GM11168 (cell line): ENCODE results near the gene MUC6.

Source experiments
- in situ Hi-C: fragments of 300-500 bp; cut with MboI; formaldehyde crosslinking; loops from one replicate; pipeline ENCODE4 v1.12.0; 2022; ENCODE audit warnings: low sequenced_read_pairs; ENCODE audit not compliant: unreplicated experiment

The MUC6 gene

DNA sequence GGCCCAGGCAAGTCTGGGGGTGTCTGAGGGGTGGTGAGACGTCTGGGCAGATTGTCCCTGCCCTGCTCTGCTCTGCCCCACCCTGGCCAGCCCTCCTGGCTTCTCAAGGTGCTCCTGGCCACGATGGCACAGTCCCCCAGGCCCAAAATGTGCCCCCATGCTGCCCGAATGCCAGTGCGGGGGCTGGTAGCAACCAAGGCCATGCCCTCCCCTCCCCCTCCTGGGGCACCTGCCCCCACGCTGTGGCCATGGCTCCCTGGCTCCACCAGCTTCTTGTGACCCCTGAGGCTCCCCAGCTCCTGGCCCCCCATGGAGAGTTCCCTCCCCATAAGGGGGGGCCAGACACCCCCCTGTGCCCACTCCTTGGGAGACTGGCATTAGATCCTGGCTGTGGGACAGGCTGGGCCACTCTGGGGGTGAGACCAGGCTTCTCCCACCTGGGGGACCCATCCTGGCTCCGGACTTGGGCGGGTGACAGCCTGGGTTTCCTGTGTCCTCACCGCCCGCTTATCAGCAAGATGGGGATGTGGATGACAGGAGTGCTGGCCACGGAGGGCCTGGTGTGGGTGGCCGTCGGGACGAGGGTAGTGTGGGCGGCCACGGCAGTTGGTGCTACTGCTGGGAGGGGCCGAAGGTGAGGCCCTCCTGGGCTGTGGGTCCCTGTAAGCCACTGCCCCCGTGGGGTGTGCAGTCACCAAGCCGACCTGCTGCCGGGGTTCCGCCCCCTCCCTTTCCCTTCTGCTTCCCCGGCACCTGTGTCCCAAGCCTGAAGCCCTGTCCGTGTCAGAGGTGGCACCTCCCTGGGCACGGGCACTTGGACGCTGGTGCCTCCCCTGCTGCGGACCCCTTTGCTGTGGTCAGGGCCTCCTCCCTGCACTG lies 15.9 kb upstream of the MUC6 start:
- in situ Hi-C loops, result loop anchor here (10.0 kb wide), 1 partner anchor 208 kb away; the partner anchor contains the start of genes POLR2L and TSPAN4

DNA sequence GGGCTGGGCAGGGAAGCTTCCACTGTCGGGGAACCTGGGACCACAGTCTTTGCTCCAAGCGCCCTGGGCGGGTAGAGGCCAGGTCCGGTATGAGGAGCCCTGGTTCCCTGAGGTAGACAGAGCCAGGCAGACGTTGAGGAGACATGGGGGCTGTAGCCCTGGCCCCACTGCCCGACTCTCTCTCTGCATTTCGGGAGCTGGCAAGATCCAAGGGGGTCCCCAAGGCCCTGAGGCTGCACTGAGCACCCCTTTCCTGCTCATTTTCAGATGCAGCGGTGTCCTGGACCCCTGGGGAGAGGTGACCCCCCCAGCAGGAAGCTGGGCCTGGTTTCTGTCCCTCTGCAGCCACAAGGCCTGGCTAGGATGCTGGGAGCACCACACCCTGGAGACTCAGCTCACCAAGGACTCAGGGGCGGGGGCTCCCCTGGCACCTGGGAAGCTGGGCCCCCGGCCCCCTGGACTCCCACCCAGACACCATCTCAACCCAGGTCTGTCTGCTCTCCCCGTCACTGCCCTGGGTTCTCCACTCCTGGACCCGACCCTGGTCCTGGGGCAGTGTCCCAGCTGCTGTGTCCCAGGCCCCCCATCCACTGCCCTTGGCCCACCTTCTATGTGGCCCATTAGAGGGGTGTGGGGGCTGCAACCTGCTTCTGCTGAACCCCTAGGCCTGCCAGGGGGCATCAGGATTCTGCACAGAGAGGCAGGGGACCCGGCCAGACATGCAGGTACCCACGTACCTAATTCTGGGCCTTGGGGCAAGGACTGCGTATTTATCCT lies 15.0 kb upstream of the MUC6 start:
- in situ Hi-C loops, result loop anchor here (10.0 kb wide), 1 partner anchor 207 kb away; the partner anchor contains the start of genes POLR2L and TSPAN4

DNA sequence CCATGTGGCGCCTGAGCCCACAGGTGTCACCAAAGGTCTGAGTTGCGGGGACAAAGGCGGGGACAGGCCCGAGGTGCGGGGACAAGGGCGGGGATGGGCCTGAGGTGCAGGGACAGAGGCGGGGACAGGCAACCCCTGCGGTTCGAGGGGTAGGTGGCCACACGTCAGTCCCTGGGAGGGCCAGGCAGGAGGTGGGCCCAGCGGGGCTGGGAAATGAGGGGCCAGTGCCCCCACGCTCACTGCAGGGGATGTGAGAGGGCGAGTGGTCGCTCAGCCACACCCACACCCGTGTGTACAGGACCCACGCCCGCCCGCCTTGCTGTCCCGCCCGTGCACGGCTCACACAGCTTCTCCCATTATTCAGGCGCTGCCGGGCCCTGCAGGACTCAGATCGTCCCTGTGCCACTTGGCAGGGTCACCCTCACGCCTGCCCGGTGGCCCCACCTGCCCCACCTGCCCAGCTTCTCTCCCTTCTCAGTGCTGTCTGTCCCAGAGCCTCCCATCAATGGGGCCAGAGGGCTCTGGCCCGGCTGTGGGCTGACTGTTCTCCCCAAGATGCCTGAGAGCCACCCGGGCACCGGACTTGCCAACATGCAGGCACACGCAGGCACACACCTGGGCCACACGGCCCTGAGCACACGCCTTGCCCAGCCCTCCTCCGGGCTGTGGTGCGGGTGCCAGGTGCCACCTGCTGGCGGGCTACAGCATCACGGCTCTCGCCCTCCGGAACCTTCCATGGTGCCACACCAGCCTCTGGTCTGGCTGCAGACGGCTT lies 14.2 kb upstream of the MUC6 start:
- in situ Hi-C loops, result loop anchor here (10.0 kb wide), 1 partner anchor 206 kb away; the partner anchor contains the start of genes POLR2L and TSPAN4

DNA sequence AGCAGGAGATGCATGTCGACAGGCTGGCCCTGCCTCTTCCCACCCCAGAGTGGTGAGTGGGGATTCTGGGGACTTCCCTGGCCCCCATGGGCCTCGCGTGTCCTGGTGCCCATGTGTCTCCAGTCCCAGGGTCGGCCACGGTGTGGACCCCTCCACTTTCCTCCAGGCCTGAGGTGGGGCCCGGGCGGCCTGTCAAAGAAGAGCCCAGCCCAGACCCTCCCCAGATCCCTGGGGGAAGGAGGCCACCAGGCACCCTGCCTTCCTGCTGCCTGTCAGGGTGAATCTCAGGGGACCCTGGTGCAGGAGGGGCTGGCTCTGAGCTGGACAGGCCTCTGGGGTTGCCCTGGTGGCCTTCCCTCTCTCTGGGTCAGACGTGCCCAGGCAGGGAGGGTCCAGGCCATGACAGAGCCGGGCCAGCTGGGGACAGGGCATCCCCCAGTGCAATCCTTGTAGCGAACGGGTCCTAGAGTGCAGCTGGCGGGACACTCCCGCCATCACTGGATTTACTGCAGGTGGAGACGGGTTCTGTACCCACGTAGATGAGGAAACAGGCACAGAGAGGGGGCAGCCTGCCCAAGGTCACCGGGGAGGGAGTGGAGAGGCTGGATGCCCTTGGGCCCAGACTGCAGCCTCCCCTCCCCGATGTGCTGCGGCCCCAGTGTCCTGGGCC lies 13.5 kb upstream of the MUC6 start:
- in situ Hi-C loops, result loop anchor here (10.0 kb wide), 1 partner anchor 205 kb away; the partner anchor contains the start of genes POLR2L and TSPAN4

- in situ Hi-C loops, result no loop called here
Measured at GRCh38 chr11:1049431-1049891, 12.9 kb upstream of the MUC6 start.

GRCh38 chr11:1049071-1049405 lies 12.5 kb upstream of the MUC6 start:
- in situ Hi-C loops, result no loop called here

GRCh38 chr11:1048375-1049070 lies 12.0 kb upstream of the MUC6 start:
- in situ Hi-C loops, result no loop called here

- in situ Hi-C loops, result no loop called here
Measured at GRCh38 chr11:1047595-1048156, 11.2 kb upstream of the MUC6 start.

- in situ Hi-C loops, result no loop called here
Measured at GRCh38 chr11:1044160-1044559, 7.6 kb upstream of the MUC6 start.

DNA sequence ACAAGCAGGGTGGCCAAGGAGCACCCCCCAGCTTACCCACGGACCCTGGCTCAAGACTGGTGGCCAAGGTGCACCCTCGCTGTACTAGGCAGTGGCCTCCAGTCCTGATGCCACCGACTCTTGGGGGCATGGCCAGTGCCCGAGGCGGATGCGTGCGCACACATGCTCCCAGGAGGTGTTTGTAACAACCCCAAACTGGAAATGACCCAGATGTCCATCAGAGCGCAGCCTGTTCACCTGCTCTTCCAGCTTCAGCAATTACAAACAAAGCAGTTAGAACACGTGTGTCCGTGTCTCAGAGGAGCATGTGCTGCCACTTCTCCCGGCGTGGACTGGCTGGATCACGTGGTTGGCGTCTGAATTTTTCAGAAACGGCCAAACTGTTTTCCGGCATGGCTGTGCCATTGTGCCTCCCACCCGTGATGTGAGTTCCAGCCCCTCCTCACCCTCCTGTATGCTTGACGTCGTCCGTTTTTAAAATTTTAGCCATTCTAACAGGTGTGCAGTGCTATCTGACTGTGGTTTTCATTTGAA lies 7.1 kb upstream of the MUC6 start:
- in situ Hi-C loops, result no loop called here

GRCh38 chr11:1042626-1043562 lies 6.4 kb upstream of the MUC6 start:
- in situ Hi-C loops, result no loop called here

DNA sequence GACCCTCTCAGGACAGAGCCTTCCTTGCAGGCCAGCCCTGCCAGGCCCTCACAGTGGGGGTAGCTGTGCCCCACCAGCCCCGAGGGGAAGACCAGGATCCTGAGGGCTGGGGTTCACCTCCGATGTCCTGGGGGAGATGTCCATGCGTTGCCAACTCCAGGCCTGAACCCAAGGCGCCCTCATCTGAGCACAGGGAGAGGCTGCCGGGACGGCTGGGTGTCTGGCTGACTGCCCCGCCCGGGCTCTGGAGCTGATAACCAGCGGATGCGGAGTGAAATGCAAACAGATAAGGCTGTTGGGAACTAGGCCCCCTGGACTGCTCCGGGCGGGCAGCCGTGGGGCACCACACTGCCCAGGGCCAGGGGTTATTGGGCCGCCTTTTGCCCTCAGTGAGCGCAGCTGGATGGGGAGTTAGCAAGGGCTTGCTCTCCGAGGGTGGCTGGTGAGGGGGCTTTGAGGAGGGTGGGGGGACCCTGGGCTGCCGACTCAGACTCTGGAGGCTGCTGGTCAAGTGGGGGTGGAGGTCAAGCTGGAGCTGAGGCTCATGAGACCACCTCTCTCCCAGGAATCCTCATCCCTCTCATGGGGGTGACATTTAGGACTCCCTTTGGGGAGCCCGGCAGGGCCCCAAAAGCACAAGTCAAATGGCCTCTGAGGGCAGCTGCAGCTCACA lies 5.6 kb upstream of the MUC6 start:
- in situ Hi-C loops, result no loop called here

DNA sequence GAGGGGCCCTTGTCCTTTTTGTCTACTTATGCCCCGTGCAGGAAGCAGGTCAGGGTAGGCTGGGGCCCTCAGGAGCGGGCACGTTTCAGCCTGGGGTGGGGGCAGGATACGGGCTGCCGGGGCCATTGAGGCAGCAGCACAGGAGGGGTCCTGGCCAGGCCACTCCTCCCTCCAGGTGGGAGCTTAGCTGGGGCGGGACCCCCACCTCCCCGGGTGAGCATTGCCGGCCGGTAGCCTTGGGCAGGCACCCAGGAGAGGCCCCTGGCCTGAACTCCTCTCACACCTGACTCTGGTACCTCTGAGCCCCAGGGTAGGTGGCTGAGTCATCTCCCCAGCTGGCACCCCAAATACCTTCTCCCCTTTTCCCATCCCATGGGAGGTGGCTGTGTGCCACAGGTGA lies 5.0 kb upstream of the MUC6 start:
- in situ Hi-C loops, result no loop called here

GRCh38 chr11:1041149-1041467 lies 4.6 kb upstream of the MUC6 start:
- in situ Hi-C loops, result no loop called here

DNA sequence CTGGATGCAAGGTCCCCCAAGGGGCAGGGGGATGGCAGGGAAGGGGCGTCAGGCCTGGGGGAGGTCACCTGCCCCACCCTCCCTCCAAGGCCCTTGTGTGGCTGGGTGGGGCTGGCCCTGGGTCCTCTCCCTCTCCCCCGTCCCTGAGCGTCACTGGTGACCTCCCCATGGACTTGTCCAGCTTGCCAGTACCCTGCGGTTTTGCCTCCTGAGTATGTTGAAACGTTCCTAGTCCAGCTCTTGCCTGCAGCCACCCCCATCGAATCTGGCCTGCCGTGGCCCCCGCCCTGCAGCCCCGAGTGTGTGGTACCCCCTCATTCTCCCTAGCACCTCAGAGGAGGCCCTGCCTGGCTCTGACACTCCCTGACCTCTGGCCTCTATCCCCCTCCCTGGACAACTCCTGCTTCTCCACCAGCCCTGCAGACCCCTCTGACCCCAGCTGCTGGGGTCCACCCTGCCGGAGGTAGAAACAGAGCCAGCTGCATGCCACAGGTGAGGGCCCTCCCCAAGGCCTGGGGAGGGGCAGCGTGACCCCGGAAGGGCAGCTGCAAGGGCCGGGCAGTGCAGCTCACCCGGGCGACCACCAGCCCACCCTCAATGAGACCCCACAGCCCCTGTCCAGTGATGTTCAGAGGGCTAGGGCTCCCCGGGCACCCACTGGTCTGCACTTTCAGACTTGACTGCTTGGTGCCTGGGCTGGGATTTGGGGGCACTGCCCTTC lies 4.1 kb upstream of the MUC6 start:
- in situ Hi-C loops, result no loop called here
